Eye (tissue), 1 donor: Measurements from ENCODE around the gene SCN2B.

Experiments
- DNase-seq: peaks from one replicate; pipeline ENCODE4 v3.0.0-alpha.2; 2015

SCN2B gene

GRCh38 chr11:118174006-118174567 is 2.4 kb downstream of the SCN2B start:
- no peak for DNase-seq

GRCh38 chr11:118172356-118172755 is 4.1 kb downstream of the SCN2B start:
- DNase-seq = no peak

GRCh38 chr11:118171269-118172062 is 5.0 kb downstream of the SCN2B start:
- DNase-seq = peak; percentile 90

DNA sequence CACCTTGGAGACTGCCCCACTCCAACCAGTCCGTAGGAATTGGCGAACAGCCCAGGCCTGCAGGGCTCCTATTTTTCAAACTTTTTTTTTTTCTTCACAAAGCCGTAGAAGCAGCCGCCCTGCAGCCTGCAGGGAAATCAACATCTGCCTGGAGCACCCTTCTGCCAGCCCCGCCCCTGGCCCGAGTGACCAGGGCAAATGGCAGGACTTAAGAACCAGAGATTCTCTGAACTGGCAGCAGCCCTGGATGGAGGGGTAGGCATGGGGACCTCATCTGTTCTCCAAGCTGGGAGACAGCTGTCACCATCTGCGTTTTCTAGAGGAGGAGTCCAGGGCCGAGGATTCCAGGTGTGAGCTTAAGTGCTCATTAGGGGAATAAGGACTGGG is 5.6 kb downstream of the SCN2B start:
- DNase-seq = no peak

GRCh38 chr11:118170231-118170630 is 6.2 kb downstream of the SCN2B start:
- no peak for DNase-seq

DNA sequence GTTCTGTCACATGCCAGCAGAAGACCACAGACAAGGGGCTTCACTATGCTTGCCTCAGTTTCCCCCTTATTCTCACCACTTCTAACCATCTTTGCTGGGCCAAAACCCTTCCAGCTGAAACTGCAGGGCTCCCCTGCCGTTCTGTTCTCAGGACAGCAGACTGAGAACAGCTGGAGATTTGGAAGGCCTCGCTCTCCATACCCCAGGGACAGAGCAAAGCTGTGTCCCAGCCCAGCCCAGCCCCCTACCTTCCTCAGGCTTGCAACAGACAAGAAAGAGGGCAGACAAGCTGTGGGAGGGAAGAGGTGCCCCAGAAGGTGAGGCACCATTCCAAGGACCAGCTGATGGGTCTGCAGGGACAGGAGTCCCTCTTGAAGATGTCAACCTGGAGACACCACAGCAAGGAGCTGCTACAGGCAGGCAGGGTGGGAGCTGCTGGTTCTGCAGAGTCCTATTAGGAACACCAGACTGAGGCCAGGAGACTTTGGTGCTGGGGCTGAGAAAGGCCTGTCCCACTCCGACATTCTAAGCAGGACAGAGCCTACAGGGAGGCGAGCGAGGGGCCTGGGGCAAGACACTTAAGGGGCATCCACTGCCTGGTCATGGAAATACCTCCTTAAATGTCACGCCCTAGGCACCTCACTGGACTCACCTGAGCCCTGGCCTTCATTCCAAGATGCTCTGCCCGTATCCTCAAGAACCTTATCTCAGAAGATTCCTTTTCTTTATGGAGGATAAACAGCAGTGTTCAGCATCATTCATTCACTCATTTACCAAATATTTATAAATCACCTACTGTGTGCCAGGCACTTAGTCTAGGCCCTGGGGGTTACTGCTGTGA is 6.9 kb downstream of the SCN2B start:
- DNase-seq = no peak

DNA sequence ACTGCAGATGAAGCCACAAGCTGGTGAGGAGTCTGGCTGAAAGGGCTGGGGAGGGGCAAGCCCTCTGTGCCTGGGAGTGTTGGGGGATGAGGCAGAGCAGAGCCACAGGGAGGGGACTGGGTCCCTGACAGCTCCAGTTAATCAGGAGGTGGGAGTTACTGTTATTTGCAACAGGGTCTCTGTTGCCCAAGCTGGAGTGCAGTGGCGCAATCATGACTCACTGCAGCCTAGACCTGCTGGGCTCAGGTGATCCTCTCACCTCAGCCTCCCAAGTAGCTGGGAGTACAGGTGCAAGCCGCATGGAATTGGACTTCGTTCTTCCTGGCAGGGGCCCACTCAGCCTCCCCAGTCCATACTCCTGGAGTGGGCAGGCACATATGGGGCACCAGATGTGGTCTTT is 7.7 kb downstream of the SCN2B start:
- no peak for DNase-seq

DNA sequence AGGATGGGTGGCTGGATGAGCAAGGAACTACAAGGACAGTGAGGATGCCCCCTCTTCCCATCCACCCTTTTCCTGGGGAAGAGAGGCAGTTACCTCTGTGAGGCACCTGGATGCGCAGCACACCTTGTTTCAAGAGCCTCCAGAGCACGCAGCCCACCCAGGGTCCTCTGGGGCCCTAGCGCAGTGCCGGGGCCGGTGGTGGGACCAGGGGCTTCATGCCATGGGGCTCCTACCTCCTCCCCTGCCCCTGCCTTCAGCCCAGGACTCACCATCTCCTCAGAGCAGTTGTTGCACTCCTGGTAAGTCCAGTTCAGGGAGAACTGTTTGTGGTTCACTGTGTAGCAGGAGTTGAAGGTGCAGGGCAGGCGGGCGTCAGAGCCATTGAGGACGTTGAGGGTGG is 8.1 kb downstream of the SCN2B start:
- DNase-seq = no peak

- DNase-seq = no peak
Observed at GRCh38 chr11:118167906-118168305, 8.5 kb downstream of the SCN2B start.

- no peak for DNase-seq
Observed at GRCh38 chr11:118167253-118167652, 9.2 kb downstream of the SCN2B start.

DNA sequence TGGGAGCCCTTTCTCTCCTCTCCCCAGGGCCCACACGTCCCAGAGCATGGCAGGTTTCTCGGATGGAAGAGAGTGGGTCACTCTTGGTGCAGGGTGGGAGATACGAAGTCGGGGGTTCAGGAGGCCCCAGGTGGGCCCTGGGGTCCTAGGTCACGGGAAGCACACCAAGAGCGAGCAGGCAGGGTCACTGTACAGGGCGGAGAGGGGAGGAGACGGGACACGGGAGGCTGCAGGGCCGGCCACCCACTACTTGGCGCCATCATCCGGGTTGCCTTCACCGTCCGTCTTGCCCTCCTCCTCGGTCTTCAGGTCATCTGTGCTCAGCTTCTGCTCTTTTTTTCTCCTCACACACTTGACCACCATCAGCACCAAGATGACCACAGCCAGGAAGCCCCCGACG is 9.8 kb downstream of the SCN2B start:
- DNase-seq = no peak

GRCh38 chr11:118164885-118165284 is 11.6 kb downstream of the SCN2B start:
- no peak for DNase-seq

GRCh38 chr11:118163494-118163893 is 12.9 kb downstream of the SCN2B start:
- DNase-seq = no peak

GRCh38 chr11:118162846-118163245 is 13.6 kb downstream of the SCN2B start:
- DNase-seq = no peak

DNA sequence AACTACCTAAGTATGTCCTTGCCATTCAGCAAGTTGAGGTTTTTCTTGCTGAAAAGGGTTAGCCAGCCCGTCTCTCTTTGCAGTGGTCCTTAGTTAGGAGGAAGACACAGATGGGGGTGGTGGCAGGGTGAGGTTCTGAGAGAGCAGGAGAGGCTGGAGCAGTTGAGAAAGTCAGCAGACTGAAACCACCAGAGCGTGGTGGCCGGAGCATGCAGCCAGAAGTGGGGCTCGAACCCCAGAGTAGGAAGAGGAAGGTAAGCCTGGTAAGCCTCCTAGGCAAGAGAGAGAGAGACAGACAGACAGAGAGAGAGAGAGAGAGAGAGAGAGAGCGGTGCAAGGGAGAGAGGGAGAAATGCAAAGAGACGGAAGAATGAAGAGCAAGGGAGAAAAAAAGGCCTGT is 14.7 kb downstream of the SCN2B start:
- no peak for DNase-seq

GRCh38 chr11:118157186-118157895 is 19.1 kb downstream of the SCN2B start:
- no peak for DNase-seq

DNA sequence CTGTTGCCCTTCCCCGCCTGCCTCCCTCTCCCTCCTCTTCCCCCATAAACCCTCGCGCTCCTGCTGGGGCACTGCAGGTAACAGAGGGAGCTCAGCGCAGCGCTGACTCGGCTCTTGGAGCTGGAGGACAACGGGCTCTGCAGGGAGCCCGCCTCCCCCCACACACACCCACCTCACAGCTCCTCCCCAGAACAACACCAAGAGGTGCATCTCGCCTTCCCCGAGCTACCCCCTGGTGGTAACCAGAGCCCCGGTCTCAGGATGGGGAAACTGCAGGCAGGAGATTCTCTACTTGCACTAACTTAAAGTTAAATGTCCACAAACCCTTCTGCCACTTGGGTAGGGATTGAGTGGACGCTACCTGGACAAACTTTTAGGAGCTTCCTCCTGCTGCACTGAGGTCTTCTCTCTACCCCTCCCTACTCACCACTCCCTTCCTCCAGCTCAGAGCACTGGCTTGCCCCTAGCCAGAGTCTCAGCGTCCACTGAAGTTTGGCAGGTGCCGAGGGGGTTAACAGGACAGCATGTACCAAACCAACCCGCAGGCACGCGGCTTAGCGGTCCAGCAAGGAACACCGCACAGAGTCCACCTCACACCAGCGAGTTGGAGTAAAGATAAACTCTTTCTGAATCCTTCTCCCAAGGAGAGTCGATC is 19.8 kb downstream of the SCN2B start:
- peak; percentile 37 for DNase-seq

DNA sequence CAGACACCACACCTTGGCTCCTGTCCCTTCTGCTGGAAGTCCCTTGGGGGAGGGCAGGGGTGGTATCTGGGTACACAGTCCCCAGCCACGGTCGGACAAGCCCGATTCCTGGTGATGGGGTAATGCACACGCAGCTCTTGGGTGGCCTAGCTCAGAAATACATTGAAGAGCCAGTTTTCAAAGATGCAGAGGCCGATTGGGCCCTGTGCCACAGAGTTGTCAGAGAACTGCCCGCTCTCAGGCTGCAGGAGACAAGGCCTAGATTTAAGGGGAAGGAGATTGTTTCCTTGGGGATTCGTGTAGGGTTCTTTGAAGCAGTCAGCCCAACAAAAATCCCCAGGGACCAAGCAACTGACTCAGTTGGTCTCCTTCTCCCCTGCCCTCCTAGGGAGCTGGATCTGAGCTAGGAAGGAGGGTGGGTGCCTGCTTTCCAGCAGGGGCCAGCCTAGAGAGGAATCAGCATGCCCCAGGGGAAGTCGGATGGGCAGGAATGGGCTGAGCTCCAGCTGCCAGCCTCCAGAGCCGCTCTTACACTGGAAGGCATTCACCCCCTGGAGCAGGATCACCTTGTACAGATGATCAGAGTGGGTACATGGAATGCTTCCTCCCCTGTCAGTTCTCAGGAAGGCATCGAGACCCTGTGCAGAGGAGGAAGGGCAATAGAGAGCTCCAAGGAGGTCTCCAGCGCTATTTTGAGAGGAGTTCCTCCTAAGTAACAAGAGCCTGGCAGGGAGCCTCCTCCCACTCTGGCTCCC is 20.5 kb downstream of the SCN2B start:
- no peak for DNase-seq

- DNase-seq = no peak
Observed at GRCh38 chr11:118154641-118155040, 21.8 kb downstream of the SCN2B start.

DNA sequence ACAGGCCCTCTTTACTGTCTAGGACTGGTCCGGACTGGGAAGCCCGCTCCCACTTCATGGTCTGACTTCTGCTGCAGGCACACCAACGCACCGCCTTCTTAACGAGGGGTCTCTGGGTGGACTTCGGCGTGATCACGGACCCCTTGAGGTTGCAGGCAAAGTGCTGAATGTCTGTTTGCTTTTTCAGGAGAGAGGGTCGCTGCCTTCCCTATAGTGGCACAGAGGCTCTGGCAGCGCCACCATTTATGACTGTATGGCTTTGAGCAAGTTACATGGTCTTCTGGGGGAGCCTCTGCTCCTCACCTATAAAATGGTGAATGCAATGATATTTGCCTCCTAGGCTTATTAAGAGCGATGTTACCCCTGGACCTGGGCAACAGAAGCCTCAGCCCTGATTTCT is 22.5 kb downstream of the SCN2B start:
- DNase-seq = no peak

- peak; percentile 14 for DNase-seq
Observed at GRCh38 chr11:118153516-118153915, 22.9 kb downstream of the SCN2B start.
